HG02759 (cell line): ENCODE data around the gene SLC25A44.

Experiments used
- ATAC-seq: cut with Tn5 transposase; IDR thresholded peaks from one replicate; pipeline ENCODE4 v1.9.1; 2021; ENCODE audit warnings: mild to moderate bottlenecking, moderate library complexity; ENCODE audit not compliant: unreplicated experiment

Gene SLC25A44

GRCh38 chr1:156233426-156234127, 39.7 kb downstream of the SLC25A44 start:
- no peak for ATAC-seq

DNA sequence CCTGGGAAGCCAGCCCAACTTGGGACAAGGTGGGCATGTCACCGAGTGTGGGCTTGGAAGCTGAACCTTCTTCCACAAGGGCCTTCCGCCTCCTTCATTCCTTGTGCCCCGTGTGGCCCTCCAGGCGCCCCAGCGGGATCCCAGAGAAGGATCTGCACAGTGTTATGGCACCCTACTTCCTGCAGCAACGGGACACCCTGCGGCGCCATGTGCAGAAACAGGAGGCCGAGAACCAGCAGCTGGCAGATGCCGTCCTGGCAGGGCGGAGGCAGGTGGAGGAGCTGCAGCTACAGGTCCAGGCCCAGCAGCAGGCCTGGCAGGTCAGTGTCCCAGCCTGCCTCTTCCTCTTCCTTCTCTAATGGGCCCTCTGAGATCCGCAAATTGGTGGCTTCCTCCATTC, 42.3 kb downstream of the SLC25A44 start:
- ATAC-seq, result no peak

GRCh38 chr1:156238248-156238647, 44.3 kb downstream of the SLC25A44 start:
- no peak for ATAC-seq

DNA sequence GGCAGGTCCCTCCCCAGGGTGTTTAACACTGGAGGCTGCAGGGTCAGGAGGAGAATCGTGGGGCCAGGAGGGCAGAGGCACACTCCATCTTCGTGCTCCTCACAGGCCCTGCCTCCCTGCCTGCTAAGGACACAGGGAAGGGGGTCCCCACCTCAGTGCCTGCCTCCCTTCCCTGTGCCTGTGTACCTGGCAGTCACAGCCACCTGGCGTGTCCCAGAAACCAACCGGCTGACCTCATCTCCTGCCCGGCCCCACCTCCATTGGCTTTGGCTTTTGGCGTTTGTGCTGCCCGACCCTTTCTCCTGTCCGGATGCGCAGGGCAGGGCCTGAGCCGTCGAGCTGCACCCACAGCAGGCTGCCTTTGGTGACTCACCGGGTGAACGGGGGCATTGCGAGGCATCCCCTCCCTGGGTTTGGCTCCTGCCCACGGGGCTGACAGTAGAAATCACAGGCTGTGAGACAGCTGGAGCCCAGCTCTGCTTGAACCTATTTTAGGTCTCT, 47.5 kb downstream of the SLC25A44 start:
- no peak for ATAC-seq

DNA sequence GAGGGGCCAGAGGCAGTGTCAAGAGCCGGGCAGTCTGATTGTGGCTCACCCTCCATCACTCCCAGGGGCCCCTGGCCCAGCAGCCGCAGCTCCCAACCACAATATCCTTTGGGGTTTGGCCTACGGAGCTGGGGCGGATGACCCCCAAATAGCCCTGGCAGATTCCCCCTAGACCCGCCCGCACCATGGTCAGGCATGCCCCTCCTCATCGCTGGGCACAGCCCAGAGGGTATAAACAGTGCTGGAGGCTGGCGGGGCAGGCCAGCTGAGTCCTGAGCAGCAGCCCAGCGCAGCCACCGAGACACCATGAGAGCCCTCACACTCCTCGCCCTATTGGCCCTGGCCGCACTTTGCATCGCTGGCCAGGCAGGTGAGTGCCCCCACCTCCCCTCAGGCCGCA, 48.0 kb downstream of the SLC25A44 start, which contains the start of gene BGLAP:
Gene BGLAP, plus strand, starts transcription at position 259 of the 400 bp plus-strand sequence. Its CDS starts 48 bp downstream, at position 307.
- ATAC-seq, result no peak

DNA sequence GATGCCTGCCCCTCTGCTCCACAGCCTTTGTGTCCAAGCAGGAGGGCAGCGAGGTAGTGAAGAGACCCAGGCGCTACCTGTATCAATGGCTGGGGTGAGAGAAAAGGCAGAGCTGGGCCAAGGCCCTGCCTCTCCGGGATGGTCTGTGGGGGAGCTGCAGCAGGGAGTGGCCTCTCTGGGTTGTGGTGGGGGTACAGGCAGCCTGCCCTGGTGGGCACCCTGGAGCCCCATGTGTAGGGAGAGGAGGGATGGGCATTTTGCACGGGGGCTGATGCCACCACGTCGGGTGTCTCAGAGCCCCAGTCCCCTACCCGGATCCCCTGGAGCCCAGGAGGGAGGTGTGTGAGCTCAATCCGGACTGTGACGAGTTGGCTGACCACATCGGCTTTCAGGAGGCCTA, 48.8 kb downstream of the SLC25A44 start:
- ATAC-seq, result no peak

- no peak for ATAC-seq
These were observed 50.2 kb downstream of the SLC25A44 start for GRCh38 chr1:156244126-156244525.

DNA sequence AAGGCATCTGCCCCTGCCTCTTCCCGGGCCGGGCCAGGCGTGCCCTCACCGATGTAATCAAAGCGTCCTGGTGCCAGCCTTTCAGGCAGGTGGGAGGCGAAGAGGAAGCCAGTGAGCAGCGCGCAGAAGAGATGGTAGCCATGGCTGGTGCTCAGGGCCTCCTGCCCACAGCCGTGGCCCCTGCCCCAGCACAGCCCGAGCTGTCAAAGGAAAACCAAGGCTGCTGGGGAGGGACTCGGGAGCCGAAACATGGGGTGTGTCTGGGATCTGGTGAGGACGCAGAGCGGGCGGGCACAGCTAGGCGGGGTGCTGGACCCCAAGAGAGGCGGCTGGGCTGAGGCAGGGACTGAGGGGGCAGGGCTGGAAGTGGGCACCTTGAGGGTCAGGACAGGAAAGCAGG, 50.8 kb downstream of the SLC25A44 start:
- no peak for ATAC-seq

- ATAC-seq, result no peak
These were observed 51.7 kb downstream of the SLC25A44 start for GRCh38 chr1:156245451-156246232.

- ATAC-seq, result no peak
These were observed 52.4 kb downstream of the SLC25A44 start for GRCh38 chr1:156246241-156246780.

GRCh38 chr1:156246781-156247459, 53.0 kb downstream of the SLC25A44 start:
- no peak for ATAC-seq

DNA sequence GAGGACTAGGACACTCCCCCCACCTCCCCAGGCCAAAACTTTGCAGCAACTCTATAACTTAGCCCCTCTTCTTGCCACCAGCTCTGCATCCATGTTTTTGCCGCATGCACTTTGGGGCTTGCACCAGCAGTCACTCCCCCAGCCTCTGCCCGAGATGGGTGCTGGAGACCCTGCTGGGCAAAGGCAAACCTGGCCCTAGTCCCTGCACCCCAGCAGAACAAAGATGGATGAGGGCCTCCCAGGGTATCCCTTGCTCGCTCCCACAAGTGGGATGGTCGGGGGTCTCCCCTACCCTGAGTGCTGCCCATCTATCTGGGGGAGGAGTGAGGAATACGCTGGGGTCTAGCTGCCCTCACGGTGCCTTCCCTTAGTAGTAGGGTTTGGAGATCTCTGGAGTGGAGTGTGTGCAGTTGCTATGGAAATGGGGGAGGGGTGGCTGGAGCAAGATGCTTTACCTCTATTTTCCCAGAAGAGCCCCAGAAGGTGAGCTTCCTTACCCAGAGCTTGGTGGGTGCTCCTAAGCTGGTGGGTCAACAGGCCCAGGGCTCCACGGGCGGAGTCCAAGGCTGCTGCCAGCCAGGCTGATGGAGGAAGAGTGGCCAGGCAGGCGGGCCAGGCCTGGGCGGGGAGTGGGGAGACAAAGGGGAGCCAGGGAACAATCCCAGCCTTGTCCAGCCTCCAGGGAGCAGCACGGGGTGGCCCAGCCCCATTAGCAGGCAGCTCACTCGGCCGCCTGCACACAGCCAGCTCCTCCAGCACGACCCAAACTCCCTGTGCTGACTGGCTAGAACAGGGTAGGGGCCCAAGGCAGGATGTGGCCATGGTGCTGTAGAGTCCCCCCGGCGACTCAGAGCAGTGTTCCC, 53.8 kb downstream of the SLC25A44 start, which contains the start of gene PAQR6:
Gene PAQR6, minus strand, starts transcription at position 597 of the 863 bp plus-strand sequence. CDS start 1,325 bp downstream, outside the sequence.
- ATAC-seq, result no peak

DNA sequence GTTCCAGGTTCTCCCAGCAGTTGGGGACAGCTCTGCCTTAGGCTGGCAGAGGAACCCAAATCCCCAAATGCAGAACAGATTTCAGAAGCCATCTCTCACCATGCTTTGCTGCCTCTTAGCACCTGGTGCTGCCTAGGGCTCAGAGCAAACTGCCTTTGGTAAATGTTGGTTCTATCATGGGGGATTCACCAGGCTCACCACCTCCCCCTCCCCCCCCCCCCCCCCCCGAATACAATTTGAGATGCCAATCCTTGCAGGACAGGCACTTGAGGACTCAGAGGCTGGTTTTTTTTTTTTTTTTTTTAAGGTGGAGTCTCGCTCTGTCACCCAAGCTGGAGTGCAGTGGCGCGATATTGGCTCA, 54.4 kb downstream of the SLC25A44 start:
- ATAC-seq, result no peak

DNA sequence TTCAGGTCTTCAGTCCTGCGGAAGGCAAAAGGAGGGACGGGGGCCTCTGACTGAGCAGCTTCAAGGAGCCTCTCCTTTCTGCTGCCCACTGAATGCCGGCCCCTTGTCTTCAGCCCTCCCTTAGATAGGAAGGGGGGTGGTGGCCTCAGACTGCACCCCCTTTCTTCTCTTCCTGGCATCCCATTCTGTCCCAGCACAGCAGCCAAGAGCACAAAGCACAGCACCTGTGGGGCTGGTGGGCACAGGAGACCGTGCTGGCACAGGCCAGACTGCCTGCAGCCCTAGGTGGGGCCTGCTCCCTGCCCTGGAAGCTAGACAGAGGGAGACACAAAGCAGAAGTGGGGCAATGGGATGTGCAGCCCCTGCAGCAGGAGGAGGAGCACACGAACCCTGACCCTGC, 55.7 kb downstream of the SLC25A44 start:
- ATAC-seq, result no peak

DNA sequence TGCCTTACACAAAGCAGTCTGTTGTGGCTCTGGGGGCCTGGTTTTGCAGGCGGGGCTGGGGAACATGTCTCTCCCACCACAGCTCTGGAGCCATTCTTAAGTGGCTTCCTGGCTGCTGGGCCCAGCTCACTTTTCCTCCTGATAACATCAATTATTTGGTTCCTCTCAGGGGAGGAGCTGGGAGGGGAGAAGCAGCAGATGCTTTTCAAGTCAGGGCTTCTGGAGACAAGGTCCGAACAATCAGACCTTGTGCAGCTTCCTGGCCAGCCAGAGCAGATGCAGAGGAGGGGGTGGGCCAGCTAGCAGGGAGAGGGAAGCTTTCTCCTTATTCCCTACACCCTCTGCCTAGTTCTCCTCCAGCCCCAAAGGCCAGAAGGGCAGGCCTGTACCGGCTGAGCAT, 57.6 kb downstream of the SLC25A44 start:
- ATAC-seq, result no peak

DNA sequence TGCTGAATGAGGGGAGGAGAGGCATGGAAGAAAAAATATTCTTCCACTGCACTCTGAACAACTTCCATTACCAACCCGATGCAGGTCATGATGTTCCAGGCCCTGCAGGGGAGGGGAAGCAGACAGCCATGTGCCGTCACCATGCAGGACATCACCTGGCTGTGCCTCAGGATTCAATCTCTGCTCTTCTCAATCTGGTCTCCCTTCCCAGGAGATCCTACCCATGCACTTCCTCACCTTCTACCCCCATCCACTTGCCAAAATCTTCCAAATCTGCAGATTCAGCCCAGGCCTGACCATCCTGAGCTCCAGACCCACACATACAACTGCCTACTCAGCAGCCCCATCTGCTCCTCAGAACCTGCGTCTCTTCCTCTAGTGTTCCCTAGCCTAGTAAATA, 59.7 kb downstream of the SLC25A44 start:
- ATAC-seq, result no peak

DNA sequence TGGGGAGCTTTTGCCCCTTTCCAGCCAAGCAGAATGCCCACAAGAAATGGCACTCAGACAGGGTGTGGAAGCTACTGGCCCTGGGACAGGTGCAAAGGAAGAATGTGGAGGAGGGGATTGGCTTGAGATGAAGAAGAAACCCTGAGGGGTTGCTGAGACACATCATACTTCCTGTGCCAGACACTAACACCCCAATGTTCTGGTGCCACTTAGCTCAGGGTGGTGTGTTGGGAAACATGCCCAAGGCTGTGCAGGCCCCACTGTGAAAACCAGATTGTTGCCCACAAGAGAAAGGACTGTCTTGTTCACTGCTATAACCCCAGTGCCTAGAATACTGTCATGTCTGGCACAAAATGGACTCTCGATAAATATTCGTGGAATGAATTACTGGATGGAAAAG, 63.8 kb downstream of the SLC25A44 start:
- no peak for ATAC-seq

DNA sequence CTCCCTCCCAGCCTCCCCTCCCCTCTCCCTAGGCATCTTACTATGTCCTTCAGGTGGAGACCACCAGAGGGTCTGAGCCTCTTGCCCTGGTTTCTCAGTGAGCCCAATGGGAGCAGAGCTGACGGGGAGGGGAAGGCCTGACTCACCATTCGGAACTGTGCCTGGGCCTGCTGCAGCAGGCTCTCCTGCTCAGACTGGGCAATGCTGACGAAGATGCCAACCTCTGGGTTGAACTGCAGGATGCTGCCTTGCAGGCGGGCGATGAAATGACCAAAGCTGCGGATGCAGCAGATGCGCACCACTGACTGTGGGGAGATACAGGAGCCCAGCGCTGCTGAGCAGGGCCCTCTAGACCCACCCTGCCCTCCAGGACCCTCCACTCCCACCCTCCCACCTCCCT, 65.0 kb downstream of the SLC25A44 start:
- ATAC-seq, result no peak

DNA sequence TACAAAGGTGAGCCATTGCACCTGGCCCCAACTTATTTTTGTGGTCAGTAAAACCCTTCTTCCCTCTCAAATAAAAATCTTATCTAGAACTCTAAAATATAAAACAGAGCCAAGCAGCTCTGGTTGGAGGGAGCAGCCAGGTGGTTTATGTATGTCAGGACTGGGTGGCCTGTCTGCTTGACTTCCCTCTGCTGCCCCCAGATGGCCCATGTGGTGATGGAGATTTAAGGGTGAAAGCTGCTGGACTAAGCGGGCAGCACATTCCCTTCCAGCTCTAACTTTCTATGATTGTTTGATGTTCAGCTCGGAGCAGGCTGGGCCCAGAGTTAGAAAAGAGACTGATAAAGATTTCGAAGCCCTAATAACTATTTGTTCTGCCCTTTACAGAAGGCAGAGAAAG, 65.9 kb downstream of the SLC25A44 start:
- ATAC-seq, result no peak

- no peak for ATAC-seq
These were observed 67.0 kb downstream of the SLC25A44 start for GRCh38 chr1:156260896-156261295.
